Lung (tissue), 12 donors: ENCODE results near the gene ZNF639. TPM values are rescaled to one million over a fixed set of nuclear protein-coding genes. Genes with fewer than 3 reads are reported as not detected.

Experiments used
- ATAC-seq: fragments of 200-7000 bp; cut with Tn5 transposase; one replicate; pipeline ENCODE4 v1.9.1; 2020; ENCODE audit warnings: moderate number of reproducible peaks; ENCODE audit not compliant: insufficient read depth, low FRiP score
- DNase-seq, 3 donors: peaks; one replicate each; pipeline ENCODE4 v3.0.0-alpha.2; 2013 to 2017
- H3K27ac ChIP-seq, 2 donors: one replicate each; pipeline ENCODE4 v1.5.1; 2013; ENCODE audit warnings: mild to moderate bottlenecking in 2 of 2, moderate library complexity in 2 of 2, control low read depth in 1 of 2, inconsistent platforms in 1 of 2, low read depth in 1 of 2, low read length in 1 of 2
- H3K27me3 ChIP-seq, 3 donors: one replicate each; pipeline ENCODE4 v1.5.1; 2013; ENCODE audit warnings: low read length in 2 of 3; ENCODE audit not compliant: control insufficient read depth in 3 of 3, insufficient read depth in 3 of 3
- H3K36me3 ChIP-seq, 4 donors: one replicate each; pipeline ENCODE4 v1.5.1; 2013; ENCODE audit warnings: low read length in 4 of 4, mild to moderate bottlenecking in 1 of 4, moderate library complexity in 1 of 4; ENCODE audit not compliant: control insufficient read depth in 4 of 4, insufficient read depth in 4 of 4
- H3K4me1 ChIP-seq, 5 donors: one replicate each; pipeline ENCODE4 v1.5.1; 2013; ENCODE audit warnings: low read length in 5 of 5, mild to moderate bottlenecking in 2 of 5, moderate library complexity in 1 of 5; ENCODE audit not compliant: control insufficient read depth in 5 of 5, insufficient read depth in 5 of 5
- H3K4me3 ChIP-seq: one replicate; pipeline ENCODE4 v1.5.1; 2013; ENCODE audit warnings: mild to moderate bottlenecking, control low read depth, moderate library complexity
- H3K9ac ChIP-seq, 2 donors: one replicate each; pipeline ENCODE4 v1.5.1; 2013; ENCODE audit warnings: low read length in 2 of 2, control low read depth in 1 of 2; ENCODE audit not compliant: insufficient read depth in 1 of 2
- H3K9me3 ChIP-seq, 4 donors: one replicate each; pipeline ENCODE4 v1.5.1; 2013; ENCODE audit warnings: low read length in 3 of 4, mild to moderate bottlenecking in 1 of 4, moderate library complexity in 1 of 4; ENCODE audit not compliant: control insufficient read depth in 4 of 4, insufficient read depth in 3 of 4
- CTCF ChIP-seq: IDR thresholded peaks from 2 replicates; pipeline ENCODE4 v1.5.1; 2012; ENCODE audit warnings: mild to moderate bottlenecking; ENCODE audit errors: control extremely low read depth, extremely low read depth
- WGBS, 2 donors: extraction: QIAGEN DNeasy Blood & Tissue Kit; methylation state at CpG; one replicate each; pipeline ENCODE4 v1.1.7; 2013; 5-methylcytosine and 5-hydroxymethylcytosine counted together
- polyA plus RNA-seq, 2 donors: library from polyadenylated mRNA; stranded (reverse); fragments of 200-250 nt; gene quantifications; one replicate each; pipeline ENCODE4 v1.2.1, GENCODE V29; 2013
- total RNA-seq, 2 donors: library from RNA; depleted of rRNA in 1 of 2; stranded (reverse); fragments of >200 nt in 1 of 2; gene quantifications; one replicate each; pipeline ENCODE4 v1.2.1, GENCODE V29; 2014 to 2021
- donor health status: control.
- donor health status: control.
- donor health status: Bipolar disorder and iron deficiency.
- donor health status: healthy.
- donor health status: DM: yes; HTN: yes; CAD: no.

ZNF639 gene
- total and polyA plus RNA-seq, 4 donors = 14.8 to 53.3 (median 22.0) TPM

GRCh38 chr3:179375091-179375999, 52.5 kb downstream of the ZNF639 start:
- no peak for DNase-seq
- H3K9ac ChIP-seq = no peak overlapping the region
- 93 to 94% methylated on average over 12 of the region's 12 CpGs for WGBS, 2 donors
- no peaks in the 10 kb centered on the region for H3K27me3 ChIP-seq
- no peaks in the 10 kb centered on the region for H3K4me1 ChIP-seq
- no peak overlapping the region for H3K27ac ChIP-seq
- H3K4me3 ChIP-seq = no peak overlapping the region
- ATAC-seq = no peak
- no peaks in the 10 kb centered on the region for H3K9me3 ChIP-seq
- TF ChIP-seq CTCF = no peak
- H3K36me3 ChIP-seq = peaks cover 3 to 24% (median 15%) of the 10 kb centered on the region in 4 donors

- DNase-seq (no peak), ATAC-seq (no peak)
- Histone ChIP-seq H3K27me3 (no peaks in the 10 kb centered on the region), H3K9me3 (no peaks in the 10 kb centered on the region), H3K36me3 (peaks cover 3 to 29% (median 18%) of the 10 kb centered on the region in 4 donors), H3K9ac (no peak overlapping the region), H3K4me3 (no peak overlapping the region), H3K4me1 (no peaks in the 10 kb centered on the region), H3K27ac (no peak overlapping the region)
- 86 to 90% methylated on average over 1 of the region's 1 CpG for WGBS, 2 donors
- TF ChIP-seq CTCF = no peak
Observed at GRCh38 chr3:179376474-179376873, 53.6 kb downstream of the ZNF639 start.

Other genes starting within 250 kb of the ZNF639 start
- 10 to 100 TPM; 21.7 to 42.9 TPM for gene PIK3CA, start 174.7 kb upstream of the ZNF639 start, total RNA-seq
- 10 to 100 TPM in 1 of 2 donors, 1 to 10 TPM in 1; 4.5 to 10.3 TPM for gene PIK3CA, start 174.7 kb upstream of the ZNF639 start, polyA plus RNA-seq
- gene KCNMB3, start 71.9 kb upstream of the ZNF639 start, total RNA-seq = 1 to 10 TPM; 2.8 to 5.5 TPM
- 1 to 10 TPM in 1 of 2 donors, under 1 TPM in 1; 0.96 to 1.9 TPM for gene KCNMB3, start 71.9 kb upstream of the ZNF639 start, polyA plus RNA-seq
- 100 to 1,000 TPM in 1 of 2 donors, 10 to 100 TPM in 1; 40.4 to 108 TPM for gene MFN1, start 24.7 kb downstream of the ZNF639 start, total RNA-seq
- gene MFN1, start 24.7 kb downstream of the ZNF639 start, polyA plus RNA-seq = 10 to 100 TPM; 13.2 to 13.8 TPM
- gene GNB4, start 128.4 kb downstream of the ZNF639 start, total RNA-seq = 10 to 100 TPM; 33.7 to 56.2 TPM
- 10 to 100 TPM in 1 of 2 donors, 1 to 10 TPM in 1; 6.3 to 17.9 TPM for gene GNB4, start 128.4 kb downstream of the ZNF639 start, polyA plus RNA-seq
- 10 to 100 TPM; 35.5 to 61.2 TPM for gene ACTL6A, start 239.9 kb downstream of the ZNF639 start, total RNA-seq
- 10 to 100 TPM; 32.3 to 66.0 TPM for gene ACTL6A, start 239.9 kb downstream of the ZNF639 start, polyA plus RNA-seq